ENCODE measurements around the gene CMTM8. TPM values are rescaled to one million over a fixed set of nuclear protein-coding genes. Genes with fewer than 3 reads are reported as not detected.

Gene CMTM8
- total and polyA plus RNA-seq, 2 of the 8 experiments (the other 6 are each of a cell fraction or from before 2014, with no cell fraction given) = 10.5 to 22.4 TPM

DNA sequence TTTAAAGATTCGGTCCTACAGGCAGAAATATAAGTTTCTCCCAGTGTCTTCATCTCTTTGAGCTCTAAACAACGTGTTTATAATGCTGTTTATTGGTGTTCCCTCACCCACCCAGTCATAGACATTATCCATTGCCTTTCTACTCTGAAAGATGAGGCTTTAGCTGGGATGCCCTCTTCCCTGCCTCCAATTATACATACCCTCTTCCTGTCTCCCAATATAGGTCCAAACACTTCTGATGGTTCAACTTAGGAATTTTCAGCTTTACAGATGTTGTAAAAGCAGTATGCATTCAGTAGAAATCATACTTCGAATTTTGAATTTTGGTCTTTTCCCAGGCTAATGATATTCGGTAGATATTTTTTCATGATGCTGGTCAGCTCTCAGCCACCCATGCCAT lies 2.6 kb downstream of the CMTM8 start:
- H3K4me1 ChIP-seq (replicated peaks in 1 of 4; ENCODE audit: control insufficient read depth in 3 of 4, insufficient read depth in 4 of 4, low read length in 3 of 4) = peaks cover 0 to 8% (median 4%) of the 10 kb centered on the region in 4 experiments; a peak in 5 of 7 replicates
- no peak overlapping the region for H4K91ac ChIP-seq (replicated peaks; ENCODE audit: insufficient read length, low read length)
- peaks cover 4% of the 10 kb centered on the region in 2 experiments; a peak in 2 of 4 replicates for H3K9me3 ChIP-seq (ENCODE audit: insufficient read depth in 2 of 2, low read depth in 1 of 2, low read length in 1 of 2)
- H3K79me1 ChIP-seq (ENCODE audit: low read depth, low read length) = no peaks in the 10 kb centered on the region; the same call in none of the 2 replicates
- no peak overlapping the region for H2BK12ac ChIP-seq (ENCODE audit: low read depth, low read length)
- no peak overlapping the region for H3K4me2 ChIP-seq (ENCODE audit: insufficient read depth in 1 of 2, low read depth in 2 of 2, low read length in 2 of 2)
- no peak overlapping the region for H2BK5ac ChIP-seq (ENCODE audit: low read depth, low read length)
- TF ChIP-seq KDM5A (IDR thresholded peaks at IDR 0.05; ENCODE audit: low read length) (no peak), JUND (IDR thresholded peaks at IDR 0.05; ENCODE audit: low read length) (no peak), BACH1 (IDR thresholded peaks at IDR 0.05; ENCODE audit: low read length) (no peak)
- no peak overlapping the region for H3K4ac ChIP-seq (replicated peaks; ENCODE audit: insufficient read length, low read depth, low read length)
- peaks cover 2 to 31% (median 19%) of the 10 kb centered on the region in 4 experiments for H3K27me3 ChIP-seq (replicated peaks in 1 of 4; ENCODE audit: control insufficient read depth in 3 of 4, extremely low read depth in 1 of 4, insufficient read depth in 3 of 4, low read length in 3 of 4)
- H4K20me1 ChIP-seq (replicated peaks in 1 of 2; ENCODE audit: control insufficient read depth in 1 of 2, insufficient read depth in 2 of 2, low read length in 2 of 2) = peaks cover 0 to 4% of the 10 kb centered on the region in 2 experiments
- H3K23ac ChIP-seq (ENCODE audit: insufficient read length) = no peak overlapping the region
- H4K8ac ChIP-seq (ENCODE audit: extremely low read depth, insufficient read depth, low read length) = no peak overlapping the region
- CTCF ChIA-PET (ENCODE audit: partially characterized antibody) = interaction anchor here (1.3 to 4.3 kb wide), 9 partner anchors 10 to 71 kb away, joined by 3 to 40 read pairs (median 9); no protein-coding TSS in a partner anchor
- FAIRE-seq (no peak), DNase-seq (ENCODE audit: low read depth in 1 of 2, low spot score in 2 of 2) (no peak)
- no peak overlapping the region for H2BK15ac ChIP-seq (ENCODE audit: low read length)
- H3K14ac ChIP-seq (ENCODE audit: insufficient read length) = no peak overlapping the region
- H2AFZ ChIP-seq (ENCODE audit: low read length) = no peak overlapping the region
- WGBS, 2 experiments (ENCODE audit: extremely low coverage in 1 of 2, insufficient coverage in 1 of 2, insufficient read length in 1 of 2, insufficient replicate concordance in 2 of 2, low coverage in 1 of 2, low lambda C conversion rate in 2 of 2, missing lambda C conversion rate in 1 of 2) = 79% methylated on average over 4 of the region's 4 CpGs; no CpG with 5 or more reads in 1 of the 2 experiments
- no peak overlapping the region for H2BK20ac ChIP-seq (ENCODE audit: low read length)
- H3K56ac ChIP-seq (replicated peaks; ENCODE audit: insufficient read length, low read depth, low read length) = no peak overlapping the region
- H3K9ac ChIP-seq (replicated peaks in 1 of 4; ENCODE audit: extremely low read depth in 1 of 4, low read depth in 3 of 4, low read length in 3 of 4) = no peak overlapping the region
- H4K5ac ChIP-seq (ENCODE audit: insufficient read length, low read depth, low read length) = no peak overlapping the region
- H3K4me3 ChIP-seq (ENCODE audit: extremely low read depth in 1 of 4, insufficient read depth in 2 of 4, low read depth in 3 of 4, low read length in 4 of 4) = no peak overlapping the region
- H3K27ac ChIP-seq (ENCODE audit: low read depth, low read length) = no peak overlapping the region
- H2BK120ac ChIP-seq (replicated peaks; ENCODE audit: low read depth, low read length) = no peak overlapping the region
- no peaks in the 10 kb centered on the region; a peak in 1 of 8 replicates for H3K36me3 ChIP-seq (ENCODE audit: control insufficient read depth in 2 of 4, insufficient read depth in 4 of 4, low read length in 3 of 4)
- peaks cover 0 to 15% of the 10 kb centered on the region in 2 experiments; a peak in 1 of 4 replicates for H3K79me2 ChIP-seq (ENCODE audit: control insufficient read depth in 1 of 2, insufficient read depth in 2 of 2, low read length in 2 of 2)
- H3K23me2 ChIP-seq (ENCODE audit: low read depth, low read length) = peaks cover 16% of the 10 kb centered on the region; the same call in 1 of the 2 replicates
- H3K18ac ChIP-seq (ENCODE audit: extremely low read depth, low read length) = no peak overlapping the region
- POLR2A ChIA-PET (ENCODE audit: partially characterized antibody) = no interaction called here
- no peak overlapping the region for H2AK5ac ChIP-seq (ENCODE audit: low read depth, low read length)
